Measurements from ENCODE around the gene ACAP1.
A peak's percentile ranks its signal among the peaks of the same experiment; 100 is the strongest.

ACAP1 gene, protein sequence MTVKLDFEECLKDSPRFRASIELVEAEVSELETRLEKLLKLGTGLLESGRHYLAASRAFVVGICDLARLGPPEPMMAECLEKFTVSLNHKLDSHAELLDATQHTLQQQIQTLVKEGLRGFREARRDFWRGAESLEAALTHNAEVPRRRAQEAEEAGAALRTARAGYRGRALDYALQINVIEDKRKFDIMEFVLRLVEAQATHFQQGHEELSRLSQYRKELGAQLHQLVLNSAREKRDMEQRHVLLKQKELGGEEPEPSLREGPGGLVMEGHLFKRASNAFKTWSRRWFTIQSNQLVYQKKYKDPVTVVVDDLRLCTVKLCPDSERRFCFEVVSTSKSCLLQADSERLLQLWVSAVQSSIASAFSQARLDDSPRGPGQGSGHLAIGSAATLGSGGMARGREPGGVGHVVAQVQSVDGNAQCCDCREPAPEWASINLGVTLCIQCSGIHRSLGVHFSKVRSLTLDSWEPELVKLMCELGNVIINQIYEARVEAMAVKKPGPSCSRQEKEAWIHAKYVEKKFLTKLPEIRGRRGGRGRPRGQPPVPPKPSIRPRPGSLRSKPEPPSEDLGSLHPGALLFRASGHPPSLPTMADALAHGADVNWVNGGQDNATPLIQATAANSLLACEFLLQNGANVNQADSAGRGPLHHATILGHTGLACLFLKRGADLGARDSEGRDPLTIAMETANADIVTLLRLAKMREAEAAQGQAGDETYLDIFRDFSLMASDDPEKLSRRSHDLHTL

DNA sequence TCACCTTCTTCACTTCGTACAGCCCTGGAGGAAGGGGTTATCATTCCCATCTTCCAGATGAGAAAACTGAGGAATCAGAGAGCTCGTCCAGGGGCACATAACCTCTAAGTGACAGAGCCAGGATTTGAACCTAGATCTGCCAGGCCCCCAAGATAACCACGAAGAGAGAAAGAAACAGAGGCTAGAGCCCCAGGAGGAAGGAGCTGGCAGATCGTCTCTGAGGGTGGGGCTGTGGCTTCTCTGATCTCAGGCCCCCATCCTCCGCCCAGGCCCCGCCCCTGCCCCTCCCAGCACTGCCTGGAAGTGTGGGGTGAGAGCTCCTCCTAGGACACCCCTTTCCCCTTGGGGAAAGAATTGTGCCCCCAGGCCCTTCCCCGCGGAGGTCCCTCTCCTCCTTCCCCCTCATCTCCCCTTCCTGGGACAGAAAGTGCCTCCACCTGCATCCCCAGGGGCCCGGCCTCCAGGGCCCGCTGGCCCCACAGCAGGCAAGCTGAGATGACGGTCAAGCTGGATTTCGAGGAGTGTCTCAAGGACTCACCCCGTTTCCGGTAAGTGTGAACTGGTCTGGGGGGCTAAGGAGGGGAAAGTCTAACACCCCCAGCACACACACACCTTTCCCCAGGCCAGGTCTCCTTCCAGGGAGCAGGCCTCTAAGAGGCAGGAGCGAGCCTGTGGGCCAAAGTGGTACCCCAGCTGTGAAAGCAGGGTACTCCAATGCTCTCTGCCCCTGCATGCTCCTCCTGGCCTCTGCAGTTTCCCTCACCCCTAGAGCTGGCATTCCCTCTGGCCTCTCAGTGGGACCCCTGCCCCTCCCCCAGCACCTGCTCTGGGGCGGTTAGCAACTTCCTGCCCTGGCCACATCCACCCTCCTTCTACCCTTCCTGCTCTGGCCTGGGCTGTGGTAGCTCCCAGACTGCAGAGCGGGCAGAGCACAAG is at the start of gene ACAP1:
Gene ACAP1, plus strand, starts transcription at position 290 of the 936 bp plus-strand sequence. Its CDS starts 206 bp downstream, at position 496.
- peak; percentile 70 for DNase-seq (ENCODE audit: low read depth, low spot score)

DNA sequence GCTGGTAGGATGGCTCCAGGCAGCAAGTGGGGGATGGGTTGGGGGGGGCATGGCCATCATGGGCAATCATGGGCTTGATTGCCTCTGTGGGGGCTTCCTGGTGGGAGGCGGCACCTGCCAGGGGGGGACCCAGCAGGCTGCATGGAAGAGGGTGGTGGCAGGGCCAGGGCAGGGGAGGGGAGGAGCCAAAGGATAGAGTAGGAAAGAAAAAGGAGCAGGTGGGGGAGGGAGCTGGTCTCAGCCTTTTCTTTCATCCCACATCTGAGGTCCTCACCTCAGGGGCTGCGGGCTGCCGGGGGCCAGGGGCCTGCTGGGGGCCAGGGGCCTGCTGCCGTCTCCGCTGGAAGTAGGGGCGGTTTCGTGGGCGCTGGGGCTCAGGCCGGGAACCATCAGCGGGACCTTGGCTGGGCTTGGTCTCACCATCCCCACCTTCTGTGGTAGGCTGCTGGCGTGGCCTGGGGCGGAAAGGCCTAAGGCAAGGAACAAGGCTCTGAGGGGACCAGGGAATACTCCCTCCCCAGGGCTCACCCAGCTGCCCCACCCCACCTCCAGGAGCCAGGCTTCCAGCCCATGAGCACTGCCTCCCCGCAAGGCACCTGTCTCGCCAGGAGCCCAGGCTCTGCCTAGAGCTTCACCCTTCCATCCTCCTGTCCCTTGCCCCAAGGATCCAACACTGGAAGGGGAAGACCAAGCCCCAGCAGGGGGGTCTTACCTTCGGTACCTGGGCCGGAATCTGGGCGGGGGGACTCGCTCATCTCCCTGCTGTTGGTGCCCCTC is 46.9 kb upstream of the ACAP1 start:
- DNase-seq (ENCODE audit: low read depth, low spot score) = no peak

GRCh38 chr17:7290166-7290565 is 46.2 kb upstream of the ACAP1 start:
- DNase-seq (ENCODE audit: low read depth, low spot score) = no peak

GRCh38 chr17:7290685-7291084 is 45.6 kb upstream of the ACAP1 start:
- DNase-seq (ENCODE audit: low read depth, low spot score) = no peak

- DNase-seq (ENCODE audit: low read depth, low spot score) = no peak
These were observed 44.1 kb upstream of the ACAP1 start for GRCh38 chr17:7292194-7292593.

DNA sequence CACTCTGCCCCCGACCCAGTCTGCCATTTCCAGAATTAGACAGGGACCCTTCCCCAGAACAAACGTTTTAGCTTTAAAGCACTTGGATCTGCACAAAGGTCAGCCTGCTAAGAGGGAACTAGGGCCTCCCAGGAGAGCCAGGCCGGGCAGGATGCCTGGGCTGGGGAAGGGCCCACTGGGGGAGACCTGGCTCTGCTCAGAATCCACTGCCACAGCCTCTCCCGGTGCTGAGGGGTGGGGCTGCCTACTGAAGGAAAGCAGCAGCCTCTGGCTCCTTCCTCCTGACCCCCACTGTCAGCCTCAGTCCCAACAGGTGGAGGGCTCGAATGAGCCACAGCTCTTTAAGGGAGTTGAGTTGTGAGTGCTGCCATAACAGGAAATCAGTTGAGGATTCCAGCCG is 43.6 kb upstream of the ACAP1 start:
- DNase-seq (ENCODE audit: low read depth, low spot score) = no peak

- no peak for DNase-seq (ENCODE audit: low read depth, low spot score)
These were observed 43.2 kb upstream of the ACAP1 start for GRCh38 chr17:7293159-7293558.

- no peak for DNase-seq (ENCODE audit: low read depth, low spot score)
These were observed 42.3 kb upstream of the ACAP1 start for GRCh38 chr17:7293816-7294613.

DNA sequence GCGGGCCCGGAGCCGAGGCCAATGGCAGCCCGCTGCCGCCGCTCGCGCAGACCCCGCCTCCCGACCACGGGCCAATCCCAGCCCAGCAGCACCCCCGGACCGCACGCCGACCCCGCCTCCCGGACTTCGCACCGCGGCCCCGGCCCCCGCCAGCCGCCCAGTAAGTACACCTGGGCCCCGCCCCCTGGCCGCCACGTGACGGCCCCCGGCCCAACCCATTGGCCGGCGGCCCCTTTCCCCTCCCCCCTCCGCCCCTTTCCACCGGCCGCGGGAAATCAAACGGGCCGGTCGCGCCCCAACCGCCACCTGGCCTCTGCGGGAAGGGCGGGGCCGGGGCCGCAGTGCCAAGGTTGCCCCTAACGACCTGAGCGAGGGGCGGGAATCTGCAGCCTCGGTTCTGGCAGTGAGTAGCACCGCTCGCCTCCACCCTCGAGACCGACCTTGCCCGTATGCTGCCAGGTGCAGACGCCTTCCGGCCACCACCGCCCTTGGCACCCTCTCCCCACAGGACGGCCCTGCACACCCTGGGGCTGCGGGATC is 41.6 kb upstream of the ACAP1 start, which contains the start of gene YBX2:
Gene YBX2, minus strand, starts transcription at position 26 of the 540 bp plus-strand sequence. CDS start 139 bp downstream, outside the sequence.
- peak; percentile 51 for DNase-seq (ENCODE audit: low read depth, low spot score)

GRCh38 chr17:7295230-7296180 is 40.8 kb upstream of the ACAP1 start:
- no peak for DNase-seq (ENCODE audit: low read depth, low spot score)

GRCh38 chr17:7296189-7296861 is 40.0 kb upstream of the ACAP1 start:
- DNase-seq (ENCODE audit: low read depth, low spot score) = no peak

GRCh38 chr17:7304179-7304578 is 32.1 kb upstream of the ACAP1 start:
- DNase-seq (ENCODE audit: low read depth, low spot score) = no peak

- DNase-seq (ENCODE audit: low read depth, low spot score) = peak; percentile 100
These were observed 29.2 kb upstream of the ACAP1 start, which contains the start of gene EIF5A for GRCh38 chr17:7306911-7307685. Gene EIF5A, plus strand, starts transcription at chr17:7307628. Its CDS starts 2,008 bp downstream, at chr17:7309636.

DNA sequence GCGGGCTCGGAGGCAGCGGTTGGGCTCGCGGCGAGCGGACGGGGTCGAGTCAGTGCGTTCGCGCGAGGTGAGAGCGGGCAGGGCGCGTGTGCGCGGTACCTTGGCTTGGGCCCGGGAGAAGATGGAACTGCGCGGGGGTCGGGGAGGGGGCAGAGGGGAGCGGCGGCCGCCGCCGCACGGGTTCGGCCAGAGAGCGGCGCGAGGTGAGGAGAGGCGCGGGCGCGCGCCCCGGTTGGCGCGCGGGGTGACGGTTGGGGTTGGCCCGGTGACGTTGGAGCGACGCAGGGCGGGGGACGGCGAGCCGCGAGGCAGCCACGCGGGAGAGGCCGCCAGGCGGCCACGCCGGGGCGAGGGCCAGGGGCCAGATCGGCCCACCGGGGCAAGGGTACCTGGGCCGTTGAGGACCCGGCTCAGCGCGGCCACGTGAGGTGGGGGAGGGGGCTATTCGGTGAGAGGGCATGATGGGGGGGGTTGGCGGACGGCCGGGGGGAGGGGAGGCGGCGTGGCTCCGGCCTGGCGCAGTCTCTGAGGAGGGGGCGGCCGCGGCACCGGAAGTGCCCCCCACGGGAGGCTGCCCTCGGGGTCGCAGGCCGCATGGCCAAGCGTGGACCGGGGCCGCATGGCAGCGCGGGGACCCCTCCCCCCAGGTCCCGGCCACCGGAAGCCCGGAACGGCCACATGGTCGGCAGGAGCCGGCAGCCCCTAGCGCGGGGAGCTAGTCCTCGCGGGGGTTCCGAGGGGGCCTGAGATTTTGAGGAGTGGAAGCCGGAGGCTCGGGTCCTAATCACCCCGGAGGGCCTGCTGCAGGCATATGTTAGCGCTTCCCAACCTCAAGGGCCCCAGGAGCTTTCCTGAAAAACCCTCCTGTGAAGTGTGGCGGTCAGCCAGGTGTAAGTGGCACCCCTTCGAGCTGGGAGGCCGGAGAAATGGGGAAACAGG is 28.4 kb upstream of the ACAP1 start:
- DNase-seq (ENCODE audit: low read depth, low spot score) = no peak

- peak; percentile 68 for DNase-seq (ENCODE audit: low read depth, low spot score)
These were observed 27.5 kb upstream of the ACAP1 start for GRCh38 chr17:7308625-7309433.
